HG02759 (cell line): ENCODE data around the gene PLAC8.
"Not testable (repeated sequence)": the region's sequence is repeated elsewhere in the genome, so short reads cannot be mapped to it uniquely, and the experiment has no call there.

ENCODE experiments used
- ATAC-seq: cut with Tn5 transposase; IDR thresholded peaks from one replicate; pipeline ENCODE4 v1.9.1; 2021; ENCODE audit warnings: mild to moderate bottlenecking, moderate library complexity; ENCODE audit not compliant: unreplicated experiment

PLAC8 gene

DNA sequence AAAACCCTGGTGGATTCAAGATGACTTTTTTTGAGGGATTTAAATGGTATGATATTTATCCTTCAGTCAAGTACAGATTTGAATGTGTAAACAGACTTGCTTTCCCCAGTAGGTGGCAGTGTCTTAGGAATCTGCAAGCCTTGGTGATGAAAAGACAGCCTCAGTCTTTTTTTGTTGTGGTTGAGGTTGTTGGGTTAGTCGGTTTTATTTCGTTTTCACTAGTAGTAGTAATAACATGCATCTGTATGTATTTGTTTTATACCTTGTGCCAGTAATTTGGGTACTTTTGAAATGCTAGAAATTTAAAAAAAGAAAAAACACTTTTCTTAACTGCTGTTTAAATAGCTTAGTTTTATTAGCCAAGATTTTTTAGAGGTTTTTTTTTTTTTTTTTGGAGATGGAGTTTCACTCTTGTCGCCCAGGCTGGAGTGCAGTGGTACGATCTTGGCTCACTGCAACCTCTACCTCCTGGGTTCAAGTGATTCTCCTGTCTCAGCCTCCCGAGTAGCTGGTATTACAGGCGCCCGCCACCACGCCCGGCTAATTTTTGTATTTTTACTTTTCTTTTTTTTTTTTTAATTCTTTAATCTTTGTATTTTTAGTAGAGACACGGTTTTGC, 40.3 kb downstream of the PLAC8 start:
- peak; percentile 74 for ATAC-seq

DNA sequence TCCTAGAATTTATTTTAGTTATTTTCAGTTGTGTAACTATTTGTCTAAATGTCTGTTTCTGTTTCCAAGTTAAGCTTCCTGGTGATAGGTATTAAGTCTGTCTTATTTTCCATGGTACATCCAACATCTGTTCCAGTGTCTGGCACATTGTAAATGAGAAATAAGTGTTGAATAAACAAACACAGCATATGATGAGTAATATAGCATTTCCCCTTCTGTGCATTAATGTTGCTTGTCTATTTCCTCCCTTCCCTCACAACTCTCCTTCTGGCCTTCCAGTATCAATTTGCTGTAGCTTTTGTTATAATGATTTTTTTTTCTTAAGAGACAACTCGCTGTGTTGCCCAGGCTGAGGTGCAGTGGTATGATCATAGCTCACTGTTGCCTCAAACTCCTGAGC, 43.4 kb downstream of the PLAC8 start:
- ATAC-seq = no peak

DNA sequence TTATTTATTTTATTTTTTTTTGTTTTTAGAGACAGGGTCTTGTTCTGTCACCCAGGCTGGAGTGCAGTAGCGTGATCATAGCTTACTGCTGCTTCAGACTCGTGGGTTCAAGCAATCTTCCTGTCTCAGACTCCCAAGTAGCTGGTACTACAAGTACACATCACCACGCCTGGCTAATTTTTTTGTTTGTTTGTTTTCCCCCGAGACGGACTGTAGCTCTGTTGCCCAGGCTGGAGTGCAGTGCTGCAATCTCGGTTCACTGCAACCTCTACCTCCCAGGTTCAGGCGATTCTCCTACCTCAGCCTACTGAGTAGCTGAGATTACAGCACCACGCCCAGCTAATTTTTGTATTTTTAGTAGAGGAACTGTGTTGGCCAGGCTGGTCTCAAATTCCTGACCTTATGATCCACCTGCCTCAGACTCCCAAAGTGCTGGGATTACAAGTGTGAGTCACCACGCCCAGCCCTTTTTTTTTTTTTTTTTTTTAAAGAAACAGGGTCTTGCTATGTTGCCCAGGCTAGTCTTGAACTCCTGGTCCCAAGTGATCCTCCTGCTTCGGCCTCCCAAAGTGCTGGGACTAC, 47.4 kb downstream of the PLAC8 start:
- no peak for ATAC-seq

DNA sequence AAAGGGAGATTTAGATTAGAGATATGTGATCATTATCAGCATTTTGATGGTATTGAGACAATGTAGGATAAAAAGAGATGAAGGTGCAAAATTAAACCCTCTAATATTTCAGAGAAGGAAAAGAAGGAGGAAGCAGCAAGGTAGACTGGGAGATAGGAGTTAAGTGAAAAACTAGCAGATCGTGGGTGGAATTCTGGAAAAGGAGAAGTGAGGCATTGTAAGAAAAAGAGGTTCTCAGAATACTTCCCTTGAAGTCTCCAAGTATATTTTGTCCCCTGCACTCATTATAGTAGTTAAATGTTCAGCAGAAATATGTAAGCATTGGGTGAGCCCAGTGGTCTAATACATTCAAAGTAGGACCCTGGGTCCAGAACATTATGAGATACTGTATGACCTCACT, 49.3 kb downstream of the PLAC8 start:
- ATAC-seq = no peak

DNA sequence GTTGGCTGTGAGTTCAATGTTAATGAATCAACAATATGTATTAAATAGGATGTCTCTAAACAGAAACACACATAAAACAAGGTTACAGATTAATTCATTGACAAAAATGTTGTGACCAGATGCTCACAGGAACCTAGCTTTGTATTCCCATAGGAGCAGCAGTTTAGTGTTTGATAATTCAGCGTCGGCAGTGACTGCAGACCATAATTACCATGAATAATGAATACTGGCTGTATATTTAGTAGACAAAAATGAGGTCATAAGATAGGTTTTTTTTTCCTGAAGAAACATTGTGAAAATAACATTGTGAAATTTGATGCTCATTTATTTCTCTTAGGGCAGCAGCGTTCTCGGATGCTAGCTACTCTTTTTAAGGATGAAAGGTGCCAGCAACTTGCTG, 51.8 kb downstream of the PLAC8 start:
- no peak for ATAC-seq

DNA sequence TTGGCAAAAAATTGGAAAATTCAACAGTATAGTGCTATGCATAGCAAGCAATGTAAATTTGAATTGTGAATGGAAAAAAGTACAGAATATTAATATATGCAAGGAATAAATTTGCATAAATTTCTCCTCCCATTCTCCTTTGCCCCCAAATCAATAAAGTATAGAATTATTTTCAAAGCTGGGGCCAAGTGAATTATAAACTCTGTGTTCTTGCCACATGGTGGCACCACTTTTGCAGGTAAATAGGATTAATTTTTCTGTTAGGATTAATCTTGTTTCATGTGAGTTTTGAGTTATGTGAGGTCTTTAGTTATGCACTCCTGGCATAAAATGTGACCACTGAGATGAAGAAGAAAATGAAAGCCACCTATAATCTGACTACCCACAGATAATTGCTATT, 59.6 kb downstream of the PLAC8 start:
- ATAC-seq = no peak

DNA sequence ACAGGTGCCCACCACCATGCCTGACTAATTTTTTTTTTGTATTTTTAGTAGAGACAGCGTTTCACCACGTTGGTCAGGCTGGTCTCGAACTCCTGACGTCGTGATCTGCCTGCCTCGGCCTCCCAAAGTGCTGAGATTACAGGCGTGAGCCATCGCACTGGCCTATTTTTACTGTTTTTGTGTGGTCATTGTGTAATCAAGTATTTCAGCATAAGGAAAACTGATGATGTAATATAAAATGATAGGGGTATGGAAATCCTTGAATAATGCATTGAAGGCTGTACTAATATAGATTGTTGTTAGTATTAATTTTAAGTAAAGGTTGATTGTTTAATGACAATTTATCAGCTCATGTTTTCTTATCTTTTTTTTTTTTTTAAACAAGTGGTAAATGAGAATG, 65.7 kb downstream of the PLAC8 start:
- not testable (repeated sequence) for ATAC-seq

DNA sequence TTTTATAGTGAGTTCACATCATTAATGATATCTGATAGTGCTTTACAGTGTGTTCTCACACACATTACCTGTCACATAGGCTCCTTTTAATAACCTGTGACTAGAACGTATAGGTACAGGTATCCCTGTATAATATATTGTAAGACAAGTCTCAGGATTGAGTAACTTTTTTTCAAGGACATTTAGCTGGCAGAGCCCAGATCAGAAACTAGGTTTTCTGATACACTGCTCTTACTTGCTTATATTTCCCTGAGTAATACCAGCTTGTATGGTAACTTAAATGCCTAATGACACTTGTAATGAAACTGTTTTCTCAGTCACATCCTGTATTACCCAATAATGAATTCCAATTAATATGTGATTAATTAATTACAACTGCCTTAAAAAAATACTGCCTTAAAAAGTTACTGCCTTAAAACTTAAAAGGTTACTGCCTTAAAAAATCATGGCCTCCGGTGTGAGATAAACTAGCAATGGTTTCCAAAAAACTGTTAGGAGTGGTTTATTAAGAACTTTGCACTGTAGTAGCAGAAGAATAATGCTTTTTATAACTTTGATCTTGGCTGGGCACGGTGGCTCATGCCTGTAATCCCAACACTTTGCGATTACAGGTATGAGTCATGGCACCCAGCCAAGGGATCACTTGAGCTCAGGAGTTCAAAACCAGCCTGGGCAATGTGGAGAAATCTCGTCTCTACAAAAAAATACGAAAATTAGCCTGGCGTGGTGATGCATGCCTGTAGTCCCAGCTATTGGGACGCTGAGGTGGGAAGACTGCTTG, 67.6 kb downstream of the PLAC8 start:
- no peak for ATAC-seq

DNA sequence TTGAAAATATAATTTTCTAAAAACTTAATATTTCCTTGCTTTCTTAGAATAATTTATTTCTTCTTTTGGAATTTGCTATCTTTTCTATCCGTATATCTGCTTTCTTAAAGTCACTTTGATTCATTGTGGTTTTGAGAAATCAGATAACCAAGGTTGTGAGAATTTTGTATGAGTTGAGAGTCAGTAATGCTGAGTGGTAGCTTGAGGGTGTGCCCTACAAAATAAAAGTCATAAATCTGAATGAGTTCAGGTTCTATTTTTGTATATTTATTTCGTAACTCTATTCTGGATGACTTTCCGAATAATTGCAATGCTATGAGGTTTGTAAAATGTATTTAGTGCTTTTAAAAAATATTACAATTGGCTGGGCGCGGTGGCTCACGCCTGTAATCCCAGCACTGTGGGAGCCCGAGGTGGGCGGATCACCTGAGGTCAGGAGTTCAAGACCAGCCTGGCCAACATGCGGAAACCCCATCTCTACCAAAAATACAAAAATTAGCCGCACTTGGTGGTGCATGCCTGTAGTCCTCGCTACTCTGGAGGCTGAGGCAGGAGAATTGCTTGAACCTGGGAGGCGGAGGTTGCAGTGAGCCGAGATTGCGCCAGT, 70.6 kb downstream of the PLAC8 start:
- ATAC-seq = no peak

DNA sequence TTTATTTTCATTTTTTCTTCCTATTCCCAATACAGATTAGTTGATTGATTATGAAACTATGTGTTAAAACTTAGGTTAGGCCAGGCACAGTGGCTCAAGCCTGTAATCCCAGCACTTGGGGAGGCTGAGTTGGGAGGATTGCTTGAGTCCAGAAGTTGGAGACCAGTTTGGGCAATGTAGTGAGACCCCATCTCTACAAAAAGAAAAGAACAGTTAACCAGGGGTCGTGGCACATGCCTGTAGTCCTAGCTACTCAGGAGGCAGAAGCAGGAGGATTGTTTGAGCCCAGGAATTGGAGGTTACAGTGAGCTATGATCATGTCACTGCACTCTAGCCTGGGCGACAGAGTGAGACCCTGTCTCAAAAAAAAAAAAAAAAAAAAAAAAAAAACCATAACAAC, 71.4 kb downstream of the PLAC8 start:
- not testable (repeated sequence) for ATAC-seq

DNA sequence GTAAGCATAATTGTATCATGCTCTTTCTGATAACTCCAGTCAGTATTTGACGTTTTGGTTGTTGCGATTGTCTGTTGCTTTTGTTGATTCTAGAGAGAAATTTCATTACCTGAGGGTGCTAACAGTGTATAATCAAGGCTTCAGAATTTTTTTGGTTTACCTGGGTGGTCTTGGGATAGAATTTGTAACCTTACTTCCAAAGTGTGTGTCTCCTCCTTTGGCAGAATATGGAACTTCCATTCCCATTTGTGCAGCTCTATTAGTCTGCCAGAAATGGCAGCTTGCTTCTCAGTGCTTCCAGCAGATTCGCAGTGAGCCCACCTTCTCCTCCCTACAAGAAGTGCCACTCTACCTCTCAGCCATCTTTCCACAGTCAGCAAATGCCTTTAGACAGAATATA, 74.3 kb downstream of the PLAC8 start:
- no peak for ATAC-seq
